ENCODE data around the gene COL8A2.

- no peak for TF ChIP-seq POLR2A (IDR thresholded peaks at IDR 0.05)
- no peak for TF ChIP-seq CTCF (IDR thresholded peaks at IDR 0.05)
These were observed 41.2 kb downstream of the COL8A2 start, which contains the start of gene TEKT2 for GRCh38 chr1:36083635-36084496.
